GM12874 (cell line): ENCODE data around the gene CCS.

Experiments used
- TF ChIP-seq, protein P1 (sequence below): IDR thresholded peaks from 2 replicates; pipeline ENCODE4 v1.5.1; 2011; ENCODE audit warnings: low read depth, mild to moderate bottlenecking, control low read depth, low read length, moderate library complexity; ENCODE audit not compliant: insufficient read depth

The CCS gene

GRCh38 chr11:66563832-66564231 is 29.2 kb upstream of the CCS start:
- TF ChIP-seq, protein P1, sequence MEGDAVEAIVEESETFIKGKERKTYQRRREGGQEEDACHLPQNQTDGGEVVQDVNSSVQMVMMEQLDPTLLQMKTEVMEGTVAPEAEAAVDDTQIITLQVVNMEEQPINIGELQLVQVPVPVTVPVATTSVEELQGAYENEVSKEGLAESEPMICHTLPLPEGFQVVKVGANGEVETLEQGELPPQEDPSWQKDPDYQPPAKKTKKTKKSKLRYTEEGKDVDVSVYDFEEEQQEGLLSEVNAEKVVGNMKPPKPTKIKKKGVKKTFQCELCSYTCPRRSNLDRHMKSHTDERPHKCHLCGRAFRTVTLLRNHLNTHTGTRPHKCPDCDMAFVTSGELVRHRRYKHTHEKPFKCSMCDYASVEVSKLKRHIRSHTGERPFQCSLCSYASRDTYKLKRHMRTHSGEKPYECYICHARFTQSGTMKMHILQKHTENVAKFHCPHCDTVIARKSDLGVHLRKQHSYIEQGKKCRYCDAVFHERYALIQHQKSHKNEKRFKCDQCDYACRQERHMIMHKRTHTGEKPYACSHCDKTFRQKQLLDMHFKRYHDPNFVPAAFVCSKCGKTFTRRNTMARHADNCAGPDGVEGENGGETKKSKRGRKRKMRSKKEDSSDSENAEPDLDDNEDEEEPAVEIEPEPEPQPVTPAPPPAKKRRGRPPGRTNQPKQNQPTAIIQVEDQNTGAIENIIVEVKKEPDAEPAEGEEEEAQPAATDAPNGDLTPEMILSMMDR: no peak

DNA sequence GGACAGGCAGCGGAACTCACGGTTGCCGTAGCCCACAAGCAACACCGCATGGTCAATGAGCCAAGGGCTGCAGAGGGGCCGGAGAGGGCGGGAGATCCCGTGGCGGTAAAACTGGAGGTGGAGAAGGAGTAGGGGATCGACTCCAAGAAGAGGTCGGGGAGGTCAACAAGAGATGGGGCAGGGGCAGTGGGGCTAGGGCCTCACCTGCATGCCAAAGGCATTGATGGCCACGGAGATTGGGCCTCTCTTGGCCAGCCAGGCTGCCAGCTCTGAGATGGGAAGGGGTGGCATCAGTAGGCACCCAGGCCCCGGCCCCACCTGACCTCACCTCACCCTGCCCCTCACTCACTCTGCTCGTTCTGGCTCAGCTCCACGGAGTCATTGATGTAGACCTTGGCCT is 28.4 kb upstream of the CCS start:
- TF ChIP-seq, protein P1: no peak

DNA sequence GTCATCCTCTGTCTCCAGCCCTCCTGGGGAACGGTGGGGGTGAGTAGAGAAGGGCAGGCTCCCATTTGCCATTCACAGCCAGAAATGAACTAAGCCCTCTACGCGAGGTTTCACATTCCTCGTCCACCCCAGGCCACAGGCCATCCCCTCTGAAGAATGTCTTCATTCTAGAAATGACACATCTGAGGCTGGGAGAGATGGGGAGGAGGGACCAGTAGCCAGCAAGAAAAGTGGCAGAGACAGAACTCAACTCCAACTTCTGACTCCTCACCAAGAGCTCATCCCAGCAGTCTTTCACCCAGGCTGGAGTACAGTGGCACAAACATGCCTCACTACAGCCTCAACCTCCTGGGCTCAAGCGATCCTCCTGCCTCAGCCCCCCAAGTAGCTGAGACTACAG is 28.0 kb upstream of the CCS start:
- TF ChIP-seq, protein P1: no peak

DNA sequence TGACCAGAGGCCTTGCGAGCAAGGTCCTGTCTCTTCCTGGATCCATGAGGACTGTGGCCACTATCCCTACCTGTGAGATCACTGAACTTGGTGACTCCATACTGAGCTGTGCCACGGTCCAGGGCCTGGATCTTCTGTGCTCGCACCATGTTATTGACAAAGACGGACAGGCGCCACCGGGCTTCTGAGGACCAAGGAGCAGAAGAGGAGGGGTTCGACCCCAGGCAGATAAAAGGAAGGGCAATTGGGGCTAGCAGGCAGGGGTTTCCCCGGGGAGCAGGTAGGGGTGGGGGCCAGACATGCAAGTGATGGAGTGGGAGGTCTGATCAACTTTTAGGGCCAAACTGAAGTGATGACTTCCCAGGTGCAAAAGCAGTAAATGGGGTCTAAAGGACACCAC is 26.8 kb upstream of the CCS start:
- TF ChIP-seq, protein P1: no peak

GRCh38 chr11:66567787-66568123 is 25.2 kb upstream of the CCS start:
- TF ChIP-seq, protein P1: no peak

DNA sequence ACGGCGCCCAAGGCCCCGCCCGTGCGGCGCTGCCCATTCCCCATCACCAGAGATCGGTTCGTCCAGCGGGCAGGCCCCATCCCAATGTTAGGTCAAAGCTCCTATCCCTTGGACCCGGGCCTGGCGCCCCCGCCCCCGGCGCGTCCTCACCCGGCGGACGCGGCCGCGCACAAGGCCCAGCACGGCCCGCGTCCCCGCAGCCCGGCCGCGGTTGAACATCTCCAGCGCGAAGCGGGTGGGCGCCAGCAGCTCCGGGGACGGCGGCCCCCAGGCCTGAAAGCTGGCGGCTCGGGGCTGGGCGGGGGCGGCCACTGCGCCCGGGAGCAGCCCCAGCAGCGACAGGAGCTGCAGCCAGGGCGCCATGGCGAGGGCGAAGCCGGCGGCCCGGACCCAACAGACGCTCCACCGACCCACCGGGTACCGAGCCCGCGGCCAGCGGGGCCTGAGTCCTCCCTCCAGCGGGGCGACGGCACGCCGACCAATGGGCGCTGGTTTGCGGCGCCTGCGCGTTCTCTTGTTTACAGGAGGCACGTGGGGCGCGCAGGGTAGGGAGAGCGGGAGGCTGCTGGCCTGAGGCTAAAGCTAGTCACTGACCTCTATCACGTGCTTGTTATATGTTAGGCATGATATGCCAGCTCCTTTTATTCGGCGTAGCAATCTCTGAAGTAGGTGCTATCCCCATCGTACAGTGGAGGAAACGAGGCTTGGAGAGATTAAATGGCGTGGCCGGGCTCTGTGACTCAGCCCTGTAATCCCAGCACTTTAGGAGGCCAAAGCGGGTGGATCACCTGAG is 24.7 kb upstream of the CCS start, which contains the start of gene CTSF:
TSS of gene CTSF (minus strand) at position 483 of the 793 bp plus-strand sequence. CDS start at position 363, 120 bp downstream.
- TF ChIP-seq, protein P1: no peak

- TF ChIP-seq, protein P1: no peak
Measured at GRCh38 chr11:66569076-66569475, 23.9 kb upstream of the CCS start.
